ENCODE measurements around the gene LHPP.

The LHPP gene

GRCh38 chr10:124557648-124558338 is 96.2 kb downstream of the LHPP start:
- FAIRE-seq (no peak), DNase-seq (ENCODE audit: insufficient read length) (no peak)
- TF ChIP-seq POLR2AphosphoS5 (IDR thresholded peaks at IDR 0.05; ENCODE audit: low read depth, low read length) (no peak), POLR2A (IDR thresholded peaks at IDR 0.05; ENCODE audit: low read depth, low read length) (no peak), TAF1 (IDR thresholded peaks at IDR 0.05; ENCODE audit: borderline replicate concordance, low read depth, low read length) (no peak)

- DNase-seq (ENCODE audit: insufficient read length) (no peak), FAIRE-seq (no peak)
- TF ChIP-seq POLR2A (IDR thresholded peaks at IDR 0.05; ENCODE audit: low read depth, low read length) (no peak), TAF1 (IDR thresholded peaks at IDR 0.05; ENCODE audit: borderline replicate concordance, low read depth, low read length) (no peak), POLR2AphosphoS5 (IDR thresholded peaks at IDR 0.05; ENCODE audit: low read depth, low read length) (no peak)
Measured at GRCh38 chr10:124558339-124559321, 97.0 kb downstream of the LHPP start.

GRCh38 chr10:124559372-124560132 is 97.9 kb downstream of the LHPP start:
- FAIRE-seq (no peak), DNase-seq (ENCODE audit: insufficient read length) (no peak)
- no peak for TF ChIP-seq POLR2AphosphoS5 (IDR thresholded peaks at IDR 0.05; ENCODE audit: low read depth, low read length)

GRCh38 chr10:124560377-124561105 is 98.9 kb downstream of the LHPP start:
- FAIRE-seq (no peak), DNase-seq (ENCODE audit: insufficient read length) (no peak)
- TF ChIP-seq POLR2AphosphoS5 (IDR thresholded peaks at IDR 0.05; ENCODE audit: low read depth, low read length) (no peak), TAF1 (IDR thresholded peaks at IDR 0.05; ENCODE audit: borderline replicate concordance, low read depth, low read length) (no peak), POLR2A (IDR thresholded peaks at IDR 0.05; ENCODE audit: low read depth, low read length) (no peak)

- TF ChIP-seq POLR2AphosphoS5 (IDR thresholded peaks at IDR 0.05; ENCODE audit: low read depth, low read length): no peak
- no peak for TF ChIP-seq TAF1 (IDR thresholded peaks at IDR 0.05; ENCODE audit: borderline replicate concordance, low read depth, low read length)
- no peak for TF ChIP-seq POLR2A (IDR thresholded peaks at IDR 0.05; ENCODE audit: low read depth, low read length)
- DNase-seq (ENCODE audit: insufficient read length): no peak
- no peak for FAIRE-seq
Measured at GRCh38 chr10:124561206-124561605, 99.6 kb downstream of the LHPP start.

GRCh38 chr10:124562425-124563060 is 100.9 kb downstream of the LHPP start:
- DNase-seq (ENCODE audit: insufficient read length) (no peak), FAIRE-seq (no peak)

GRCh38 chr10:124563320-124564040 is 101.9 kb downstream of the LHPP start:
- FAIRE-seq (no peak), DNase-seq (ENCODE audit: insufficient read length) (no peak)
- TF ChIP-seq POLR2AphosphoS5 (IDR thresholded peaks at IDR 0.05; ENCODE audit: low read depth, low read length) (no peak), POLR2A (IDR thresholded peaks at IDR 0.05; ENCODE audit: low read depth, low read length) (no peak), TAF1 (IDR thresholded peaks at IDR 0.05; ENCODE audit: borderline replicate concordance, low read depth, low read length) (no peak)

More at GRCh38 chr10:124562425-124563060, 100.9 kb downstream of the LHPP start:
- TF ChIP-seq POLR2A (IDR thresholded peaks at IDR 0.05; ENCODE audit: low read depth, low read length): no peak
- TF ChIP-seq POLR2AphosphoS5 (IDR thresholded peaks at IDR 0.05; ENCODE audit: low read depth, low read length): no peak
- TF ChIP-seq TAF1 (IDR thresholded peaks at IDR 0.05; ENCODE audit: borderline replicate concordance, low read depth, low read length): no peak

GRCh38 chr10:124564881-124565280 is 103.3 kb downstream of the LHPP start:
- TF ChIP-seq POLR2A (IDR thresholded peaks at IDR 0.05; ENCODE audit: low read depth, low read length) (no peak), TAF1 (IDR thresholded peaks at IDR 0.05; ENCODE audit: borderline replicate concordance, low read depth, low read length) (no peak), POLR2AphosphoS5 (IDR thresholded peaks at IDR 0.05; ENCODE audit: low read depth, low read length) (no peak)
- no peak for FAIRE-seq
- DNase-seq (ENCODE audit: insufficient read length): no peak

GRCh38 chr10:124565565-124566221 is 104.1 kb downstream of the LHPP start:
- no peak for DNase-seq (ENCODE audit: insufficient read length)
- TF ChIP-seq POLR2AphosphoS5 (IDR thresholded peaks at IDR 0.05; ENCODE audit: low read depth, low read length) (no peak), POLR2A (IDR thresholded peaks at IDR 0.05; ENCODE audit: low read depth, low read length) (no peak), TAF1 (IDR thresholded peaks at IDR 0.05; ENCODE audit: borderline replicate concordance, low read depth, low read length) (no peak)
- FAIRE-seq: no peak

All from GM12892 (cell line).